Germinal center (tissue), 1 donor: ENCODE measurements around the gene SERPINE2.
A peak's percentile ranks its signal among the peaks of the same experiment; 100 is the strongest.
"Not testable (repeated sequence)": the region's sequence is repeated elsewhere in the genome, so short reads cannot be mapped to it uniquely, and the experiment has no call there.

Experiments
- DNase-seq: peaks from one replicate; pipeline ENCODE4 v3.0.0; 2012; ENCODE audit warnings: mixed read lengths, low spot score

Gene SERPINE2

GRCh38 chr2:224011837-224012236 lies 27.2 kb downstream of the SERPINE2 start:
- DNase-seq, result no peak

GRCh38 chr2:224009605-224010315 lies 29.3 kb downstream of the SERPINE2 start:
- DNase-seq, result no peak

GRCh38 chr2:224008702-224009261 lies 30.3 kb downstream of the SERPINE2 start:
- no peak for DNase-seq

GRCh38 chr2:224004105-224004695 lies 34.9 kb downstream of the SERPINE2 start:
- no peak for DNase-seq

GRCh38 chr2:224000662-224001061 lies 38.4 kb downstream of the SERPINE2 start:
- DNase-seq, result not testable (repeated sequence)

GRCh38 chr2:223999862-224000261 lies 39.2 kb downstream of the SERPINE2 start:
- DNase-seq, result no peak

- DNase-seq, result no peak
These were observed 40.1 kb downstream of the SERPINE2 start for GRCh38 chr2:223998948-223999347.

- no peak for DNase-seq
These were observed 41.1 kb downstream of the SERPINE2 start for GRCh38 chr2:223997938-223998337.

- DNase-seq, result no peak
These were observed 42.7 kb downstream of the SERPINE2 start for GRCh38 chr2:223996391-223996790.

- no peak for DNase-seq
These were observed 43.5 kb downstream of the SERPINE2 start for GRCh38 chr2:223995569-223995968.

- no peak for DNase-seq
These were observed 44.4 kb downstream of the SERPINE2 start for GRCh38 chr2:223994562-223995162.

- peak; percentile 60 for DNase-seq
These were observed 45.4 kb downstream of the SERPINE2 start for GRCh38 chr2:223993634-223994232.

- no peak for DNase-seq
These were observed 47.5 kb downstream of the SERPINE2 start for GRCh38 chr2:223991611-223992010.

- DNase-seq, result no peak
These were observed 49.2 kb downstream of the SERPINE2 start for GRCh38 chr2:223989856-223990232.

GRCh38 chr2:223989206-223989855 lies 49.8 kb downstream of the SERPINE2 start:
- DNase-seq, result no peak

- DNase-seq, result no peak
These were observed 57.8 kb downstream of the SERPINE2 start for GRCh38 chr2:223981241-223981640.

GRCh38 chr2:223980803-223981202 lies 58.3 kb downstream of the SERPINE2 start:
- DNase-seq, result no peak

GRCh38 chr2:223980397-223980735 lies 58.7 kb downstream of the SERPINE2 start:
- no peak for DNase-seq

- no peak for DNase-seq
These were observed 59.2 kb downstream of the SERPINE2 start for GRCh38 chr2:223979730-223980396.

GRCh38 chr2:223978451-223978850 lies 60.6 kb downstream of the SERPINE2 start:
- no peak for DNase-seq

GRCh38 chr2:223976635-223977226 lies 62.4 kb downstream of the SERPINE2 start:
- no peak for DNase-seq
